Stimulated activated CD4-positive, alpha-beta T cell treated with anti-CD3 and anti-CD28 coated beads, TNF-alpha, amount 100 ng/mL, for 1 hour (primary cell): ENCODE results near the gene ZNF710.
"Not testable (repeated sequence)": the region's sequence is repeated elsewhere in the genome, so short reads cannot be mapped to it uniquely, and the experiment has no call there.

Source experiments
- DNase-seq, 3 donors: peaks; one replicate each; pipeline ENCODE4 v3.0.0-alpha.2; 2020; ENCODE audit warnings: low read depth in 3 of 3, low spot score in 1 of 3

ZNF710 gene, protein sequence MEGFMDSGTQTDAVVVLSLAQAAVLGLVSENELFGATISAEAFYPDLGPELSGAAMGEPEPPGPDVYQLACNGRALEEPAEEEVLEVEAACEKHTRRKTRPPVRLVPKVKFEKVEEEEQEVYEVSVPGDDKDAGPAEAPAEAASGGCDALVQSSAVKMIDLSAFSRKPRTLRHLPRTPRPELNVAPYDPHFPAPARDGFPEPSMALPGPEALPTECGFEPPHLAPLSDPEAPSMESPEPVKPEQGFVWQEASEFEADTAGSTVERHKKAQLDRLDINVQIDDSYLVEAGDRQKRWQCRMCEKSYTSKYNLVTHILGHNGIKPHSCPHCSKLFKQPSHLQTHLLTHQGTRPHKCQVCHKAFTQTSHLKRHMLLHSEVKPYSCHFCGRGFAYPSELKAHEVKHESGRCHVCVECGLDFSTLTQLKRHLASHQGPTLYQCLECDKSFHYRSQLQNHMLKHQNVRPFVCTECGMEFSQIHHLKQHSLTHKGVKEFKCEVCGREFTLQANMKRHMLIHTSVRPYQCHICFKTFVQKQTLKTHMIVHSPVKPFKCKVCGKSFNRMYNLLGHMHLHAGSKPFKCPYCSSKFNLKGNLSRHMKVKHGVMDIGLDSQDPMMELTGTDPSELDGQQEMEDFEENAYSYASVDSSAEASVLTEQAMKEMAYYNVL

DNA sequence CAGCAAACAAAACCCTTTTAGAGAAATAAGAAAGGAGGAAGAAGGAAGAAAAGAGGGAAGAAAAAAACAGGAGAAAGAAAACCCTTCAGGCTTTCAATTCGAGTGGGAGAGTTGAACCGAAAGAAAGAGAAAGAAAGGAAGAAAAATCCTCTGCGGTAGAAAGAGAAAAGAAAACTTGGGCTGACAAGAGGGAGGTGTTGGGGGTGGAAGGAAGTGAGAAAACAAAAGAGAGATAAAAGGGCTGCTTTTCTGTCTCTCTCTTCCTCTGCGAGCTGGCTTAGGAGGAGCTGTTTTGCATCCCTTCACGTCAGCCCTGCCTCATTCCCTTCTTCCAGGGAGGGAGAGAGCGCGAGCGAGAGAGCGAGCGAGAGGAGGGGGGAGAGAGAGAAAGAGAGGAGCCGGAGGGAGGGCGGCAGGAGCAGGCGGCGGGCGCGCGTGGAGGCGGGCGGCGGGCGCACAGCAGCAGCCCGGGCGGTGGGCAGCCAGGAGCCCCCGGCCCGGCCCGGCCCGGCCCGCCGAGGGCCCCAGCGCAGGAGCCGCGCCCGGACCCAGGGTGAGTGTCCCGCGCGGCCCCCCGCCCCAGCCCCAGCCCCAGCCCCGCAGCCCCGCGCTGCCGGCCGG is at the start of gene ZNF710:
ZNF710 (plus strand) TSS at position 263 of the 621 bp plus-strand sequence. CDS start 65,814 bp downstream, outside the sequence.
- no peak for DNase-seq

DNA sequence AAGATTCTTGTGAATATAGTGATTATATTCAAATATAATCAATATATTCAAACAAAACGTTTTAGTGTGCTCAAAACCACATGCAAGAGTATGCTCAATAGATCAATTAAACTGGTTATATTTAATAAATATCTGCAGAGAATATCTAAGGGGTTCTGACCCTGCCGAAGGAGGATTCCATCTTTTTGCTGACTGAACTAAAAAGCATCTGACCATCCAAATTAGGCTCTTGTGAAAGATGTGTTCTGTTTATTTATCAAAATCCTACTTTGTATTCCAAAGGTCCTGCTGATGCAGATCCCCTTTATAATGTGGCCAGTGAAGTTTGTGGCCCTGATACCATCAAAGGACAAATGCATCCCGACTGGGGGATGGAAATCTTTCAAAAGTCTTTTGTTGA is 46.6 kb upstream of the ZNF710 start:
- no peak for DNase-seq

DNA sequence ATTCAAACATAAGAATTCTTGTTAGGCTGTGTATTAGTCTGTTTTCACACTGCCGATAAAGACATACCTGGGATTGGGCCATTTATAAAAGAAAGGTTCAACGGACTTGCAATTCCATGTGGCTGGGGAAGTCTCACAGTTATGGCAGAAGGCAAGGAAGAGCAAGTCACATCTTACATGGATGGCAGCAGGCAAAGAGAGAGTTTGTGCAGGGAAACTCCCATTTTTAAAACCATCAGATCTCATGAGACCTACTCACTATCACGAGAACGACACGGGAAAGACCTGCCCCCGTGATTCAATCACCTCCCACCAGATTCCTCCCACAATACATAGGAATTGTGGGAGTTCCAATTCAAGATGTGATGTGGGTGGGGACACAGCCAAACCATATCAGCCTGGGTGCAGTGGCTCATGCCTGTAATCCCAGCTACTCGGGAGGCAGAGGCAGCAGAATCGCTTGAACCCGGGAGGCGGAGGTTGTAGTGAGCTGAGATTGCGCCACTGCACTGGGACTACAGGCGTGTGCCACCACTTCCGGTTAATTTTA is 45.6 kb upstream of the ZNF710 start:
- not testable (repeated sequence) for DNase-seq

DNA sequence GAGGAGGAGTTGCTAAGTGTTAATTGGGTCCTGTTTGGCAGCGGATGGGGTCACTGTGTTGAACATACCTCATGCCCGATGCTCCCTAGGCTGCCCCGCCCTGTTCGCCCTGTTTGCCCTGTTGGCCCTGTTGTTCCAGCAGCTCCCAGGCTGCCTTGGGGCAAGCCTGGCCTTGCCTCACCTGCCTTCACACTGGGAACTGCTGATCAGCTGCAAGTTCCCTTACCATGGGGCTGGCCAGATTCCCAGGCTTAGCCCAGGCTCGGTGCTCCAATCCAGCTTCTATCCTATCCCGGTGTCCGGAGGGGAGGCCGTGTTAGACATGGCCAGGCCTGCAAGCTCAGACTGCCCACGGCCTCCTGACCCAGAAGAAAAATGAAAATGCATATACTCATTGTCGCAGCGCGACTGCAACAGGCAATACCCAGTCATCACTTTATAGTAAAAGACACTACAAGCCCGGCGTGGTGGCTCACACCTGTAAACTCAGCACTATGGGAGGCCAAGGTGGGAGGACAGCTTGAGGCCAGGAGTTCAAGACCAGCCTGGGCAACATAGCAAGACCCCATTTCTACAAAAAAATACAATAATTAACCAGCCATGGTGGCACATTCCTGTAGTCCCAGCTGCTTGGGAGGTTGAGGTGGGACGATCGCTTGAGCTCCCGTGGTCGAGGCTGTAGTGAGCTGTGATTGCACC is 42.9 kb upstream of the ZNF710 start:
- no peak for DNase-seq

DNA sequence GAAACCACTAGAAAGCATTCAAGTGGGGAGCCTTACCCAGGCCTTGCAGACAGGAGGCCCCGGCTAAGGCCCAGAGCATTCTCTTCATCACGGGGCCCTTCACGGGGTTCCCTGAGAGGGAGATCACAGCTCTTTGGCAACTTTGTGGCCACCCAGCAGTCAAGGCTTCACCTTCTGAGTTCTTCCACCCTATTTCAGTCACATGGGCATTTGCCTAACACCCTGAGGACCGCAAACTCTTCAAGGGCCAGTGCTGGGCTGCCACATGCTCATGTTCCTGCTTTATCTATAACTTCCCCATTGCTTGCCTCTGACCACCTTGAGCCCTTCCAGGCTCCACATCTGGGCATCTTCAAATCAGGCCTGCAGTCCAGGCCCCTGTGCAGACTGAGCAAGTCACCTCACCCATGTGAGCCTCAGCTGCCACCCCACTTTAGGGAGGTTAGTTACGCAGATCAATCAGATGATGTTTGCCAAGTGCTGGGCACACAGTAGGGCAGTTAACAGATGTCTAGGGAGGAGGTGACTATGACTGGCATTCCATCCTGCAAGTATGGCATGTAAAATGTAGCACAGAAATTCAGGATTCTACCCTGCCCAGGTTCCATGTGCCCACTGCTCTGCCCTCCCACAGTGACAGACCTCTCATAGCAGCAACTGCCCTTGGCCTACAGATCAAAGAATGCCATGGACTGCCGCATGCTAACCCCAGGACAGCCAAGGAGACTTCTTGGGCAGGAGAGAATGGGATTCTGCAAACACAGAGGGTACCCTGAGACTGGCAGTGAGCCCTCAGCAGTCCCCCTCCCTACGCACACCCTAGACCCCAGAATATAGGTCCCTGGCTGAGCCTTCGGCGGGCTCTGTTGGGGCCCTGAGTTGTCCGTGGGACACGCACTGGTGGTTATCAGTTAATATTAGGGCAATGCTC is 37.6 kb upstream of the ZNF710 start:
- no peak for DNase-seq

DNA sequence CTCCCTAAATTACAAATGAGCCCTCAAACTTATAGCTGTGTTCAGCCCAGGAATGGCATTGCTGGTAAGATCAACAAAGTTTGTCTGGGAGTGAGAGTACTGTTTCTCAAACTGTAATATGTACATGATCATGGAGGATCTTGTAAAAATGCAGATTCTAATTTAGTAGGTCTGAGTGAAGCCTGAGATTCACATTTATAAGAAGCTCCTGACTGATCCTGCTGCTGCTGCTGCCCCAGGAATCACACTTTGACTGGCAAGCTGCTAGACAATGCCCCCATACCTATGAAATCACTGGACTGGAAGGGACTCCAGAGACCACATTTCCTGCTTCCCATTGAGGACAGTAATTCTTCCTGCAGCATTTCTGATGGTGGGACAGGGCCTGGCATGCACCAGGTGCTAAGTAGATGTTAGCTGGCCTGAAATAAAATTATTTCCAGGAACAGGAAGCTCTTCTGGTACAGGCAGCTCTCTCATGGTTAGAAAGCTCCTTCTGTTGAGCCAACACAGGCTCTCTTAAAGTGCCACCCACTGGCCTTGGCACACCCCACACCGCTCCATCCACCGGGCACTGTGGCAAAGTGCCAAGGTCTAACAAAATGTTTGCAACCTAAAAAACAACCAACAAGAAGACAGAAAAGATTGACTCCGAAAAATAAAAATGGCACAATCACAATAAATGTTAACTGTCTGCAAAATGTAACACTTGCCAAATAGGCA is 36.7 kb upstream of the ZNF710 start:
- no peak for DNase-seq

DNA sequence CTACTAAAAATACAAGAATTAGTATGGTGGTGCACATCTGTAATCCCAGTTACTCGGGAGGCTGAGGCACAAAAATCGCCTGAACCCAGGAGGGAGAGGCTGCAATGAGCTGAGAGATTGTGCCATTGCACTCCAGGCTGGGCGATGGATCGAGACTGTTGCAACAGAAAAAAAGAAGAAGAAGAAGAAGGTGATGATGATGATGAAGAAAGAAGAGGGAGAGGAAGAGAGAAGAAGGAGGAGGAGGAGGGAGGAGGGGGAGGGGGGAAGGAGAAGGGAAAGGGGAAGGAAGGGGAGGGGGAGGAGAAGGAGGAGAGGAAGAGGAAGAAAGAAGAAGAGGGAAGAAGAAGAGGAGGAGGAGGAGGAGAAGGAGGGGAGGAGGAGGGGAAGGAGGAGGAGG is 33.2 kb upstream of the ZNF710 start:
- no peak for DNase-seq

DNA sequence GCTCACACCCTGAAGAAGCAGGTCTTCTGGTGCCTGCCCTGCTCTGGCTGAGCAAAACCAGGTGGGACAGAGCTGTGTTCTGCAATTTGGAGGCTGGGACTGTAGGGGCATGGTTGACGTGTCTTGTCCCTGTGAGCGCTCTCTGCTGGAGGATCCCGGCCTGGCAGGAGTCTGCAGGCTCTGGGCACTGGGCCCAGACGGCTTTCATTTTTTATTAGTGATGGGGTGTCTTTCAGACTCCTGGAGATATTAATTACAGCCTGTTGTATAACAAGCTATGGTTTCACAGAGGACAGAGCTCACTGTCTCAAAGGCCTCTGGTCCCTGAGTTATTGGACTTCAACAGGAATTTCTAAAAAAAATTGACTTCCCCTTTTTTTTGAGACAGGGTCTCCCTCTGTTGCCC is 29.5 kb upstream of the ZNF710 start:
- DNase-seq: peak in 1 of 3 donors; percentile 4

DNA sequence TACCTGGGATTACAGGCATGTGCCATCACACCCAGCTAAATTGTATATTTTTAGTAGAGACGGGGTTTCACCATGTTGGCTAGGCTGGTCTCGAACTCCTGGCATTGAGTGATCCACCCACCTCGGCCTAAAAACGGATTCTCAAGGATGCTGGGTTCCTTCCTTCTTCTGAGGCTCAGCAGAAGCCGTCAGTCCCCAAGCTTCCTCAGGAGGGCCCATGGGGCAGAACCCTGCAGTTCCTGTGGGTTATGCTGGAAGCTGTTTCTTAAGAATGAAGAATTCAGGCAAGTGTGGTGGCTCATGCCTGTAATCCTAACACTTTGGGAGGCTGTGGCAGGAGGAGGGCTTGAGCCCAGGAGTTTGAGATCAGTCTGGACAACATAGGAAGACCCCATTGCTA is 29.0 kb upstream of the ZNF710 start:
- no peak for DNase-seq

DNA sequence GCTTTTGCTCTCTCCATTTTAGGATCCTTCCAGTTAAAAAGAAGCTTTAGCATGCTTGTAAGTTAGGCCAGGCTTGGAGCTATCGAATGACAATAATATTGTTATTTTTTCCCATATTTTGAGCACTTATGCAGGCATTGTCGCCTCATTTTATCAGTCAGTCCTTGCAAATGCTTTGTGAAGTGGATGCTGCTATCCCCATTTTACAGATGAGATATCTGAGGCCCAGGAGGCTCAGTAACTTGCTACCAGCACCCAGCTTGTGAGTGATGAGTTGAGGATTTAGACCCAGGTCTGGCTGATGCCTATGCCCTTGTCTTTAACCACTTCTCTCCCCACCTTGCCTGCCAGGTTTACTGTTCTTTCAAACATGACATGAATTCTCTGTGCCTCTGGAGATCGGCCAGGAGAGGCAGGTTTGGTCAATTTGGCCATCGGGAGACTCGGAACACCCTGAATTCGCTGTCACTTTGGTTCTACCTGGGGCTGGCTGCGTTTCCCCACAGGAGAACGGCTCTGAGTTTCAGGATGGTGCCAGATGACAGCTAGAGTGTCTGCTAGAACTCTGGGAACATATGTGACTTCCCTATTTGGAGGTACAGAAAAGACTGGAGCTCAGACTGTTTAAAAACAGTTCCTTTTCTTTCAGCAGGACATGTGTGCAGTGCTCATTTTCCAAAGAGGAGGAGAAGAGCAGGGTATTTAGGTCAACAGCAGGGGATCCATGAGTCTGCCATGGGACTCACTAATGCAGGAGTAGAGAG is 25.5 kb upstream of the ZNF710 start:
- no peak for DNase-seq

DNA sequence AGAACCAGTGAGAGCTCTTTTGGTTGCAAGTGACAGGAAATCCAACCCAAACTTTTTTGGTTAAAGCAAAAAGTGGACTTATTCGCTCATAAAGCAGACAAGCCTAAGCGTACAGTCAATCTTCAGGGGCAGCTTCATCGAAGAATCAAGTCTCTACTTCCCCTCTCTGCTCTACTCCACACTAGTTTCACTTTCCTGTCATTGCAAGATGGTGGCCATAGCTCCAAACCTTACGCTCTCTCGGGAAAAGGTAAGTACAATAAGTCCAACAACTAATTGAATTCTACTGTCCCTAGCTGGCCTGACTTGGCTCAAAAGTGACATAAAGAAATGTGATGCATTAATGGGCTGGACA is 24.9 kb upstream of the ZNF710 start:
- DNase-seq: no peak

DNA sequence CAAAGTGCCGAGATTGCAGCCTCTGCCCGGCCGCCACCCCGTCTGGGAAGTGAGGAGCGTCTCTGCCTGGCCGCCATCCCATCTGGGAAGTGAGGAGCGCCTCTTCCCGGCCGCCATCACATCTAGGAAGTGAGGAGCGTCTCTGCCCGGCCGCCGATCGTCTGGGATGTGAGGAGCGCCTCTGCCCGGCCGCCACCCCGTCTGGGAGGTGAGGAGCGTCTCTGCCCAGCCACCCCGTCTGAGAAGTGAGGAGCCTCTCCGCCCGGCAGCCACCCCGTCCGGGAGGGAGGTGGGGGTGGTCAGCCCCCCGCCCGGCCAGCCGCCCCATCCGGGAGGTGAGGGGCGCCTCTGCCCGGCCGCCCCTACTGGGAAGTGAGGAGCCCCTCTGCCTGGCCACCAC is 23.3 kb upstream of the ZNF710 start:
- not testable (repeated sequence) for DNase-seq

DNA sequence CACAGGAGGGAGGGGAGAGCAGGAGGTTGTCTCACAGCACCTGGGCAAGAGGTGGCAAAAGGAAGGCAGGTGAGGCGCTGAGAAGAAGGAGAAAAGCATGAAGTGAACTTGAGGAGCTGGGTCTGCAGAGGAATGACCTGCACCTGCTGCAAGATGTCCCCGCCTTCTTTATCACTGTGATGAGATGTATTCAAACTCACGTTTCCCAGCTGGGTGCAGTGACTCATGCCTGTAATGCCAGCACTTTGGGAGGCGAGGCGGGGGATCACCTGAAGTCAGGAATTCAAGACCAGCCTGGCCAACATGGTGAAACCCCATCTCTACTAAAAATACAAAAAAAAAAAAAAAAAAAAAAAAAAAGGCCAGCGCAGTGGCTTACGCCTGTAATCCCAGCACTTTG is 22.2 kb upstream of the ZNF710 start:
- no peak for DNase-seq

DNA sequence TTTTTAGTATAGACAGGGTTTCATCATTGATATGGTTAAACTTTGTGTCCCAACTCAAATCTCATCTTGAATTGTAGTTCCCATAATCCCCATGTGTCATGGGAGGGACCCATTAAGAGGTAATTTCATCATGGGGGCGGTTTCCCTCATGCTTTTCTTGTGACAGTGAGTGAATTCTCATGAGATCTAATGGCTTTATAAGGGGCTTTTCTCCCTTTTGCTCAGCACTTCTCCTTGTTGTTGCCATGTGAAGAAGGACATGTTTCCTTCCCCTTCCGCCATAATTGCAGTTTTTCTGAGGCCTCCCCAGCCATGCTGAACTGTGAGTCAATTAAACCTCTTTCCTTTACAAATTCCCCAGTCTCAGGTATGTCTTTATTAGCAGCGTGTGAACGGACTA is 20.2 kb upstream of the ZNF710 start:
- no peak for DNase-seq

DNA sequence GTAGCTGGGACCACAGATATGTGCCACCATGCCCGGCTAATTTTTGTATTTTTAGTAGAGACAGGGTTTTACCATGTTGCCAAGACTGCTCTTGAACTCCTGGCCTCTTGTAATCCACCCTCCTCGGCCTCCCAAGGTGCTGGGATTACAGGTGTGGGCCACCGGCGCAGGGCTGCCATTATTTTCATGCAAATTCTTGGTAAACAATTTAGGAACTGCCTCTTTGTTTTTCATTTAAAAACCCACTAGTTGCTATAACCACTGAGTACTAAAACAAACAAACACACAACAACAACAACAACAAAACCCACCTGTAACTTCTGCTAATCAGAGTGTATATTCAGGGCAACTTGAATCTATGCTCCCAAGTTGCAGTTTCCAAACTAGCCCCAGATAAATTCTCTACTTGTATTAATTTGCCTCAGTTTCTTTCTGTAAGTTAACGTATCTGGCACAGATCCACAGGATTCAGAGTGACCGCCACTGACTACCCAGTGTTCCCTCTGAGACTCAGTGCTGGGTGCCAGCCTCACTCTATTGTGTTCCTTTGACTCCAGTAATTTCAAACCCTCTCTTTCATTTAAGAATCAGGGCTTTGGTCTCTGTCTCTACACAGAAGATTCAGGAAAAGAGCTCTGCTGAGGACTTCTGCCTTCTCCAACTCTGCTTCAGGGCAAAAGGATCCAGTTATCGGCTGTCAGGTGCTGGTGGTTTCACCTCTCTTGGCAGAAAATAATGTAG is 18.6 kb upstream of the ZNF710 start:
- DNase-seq: no peak

DNA sequence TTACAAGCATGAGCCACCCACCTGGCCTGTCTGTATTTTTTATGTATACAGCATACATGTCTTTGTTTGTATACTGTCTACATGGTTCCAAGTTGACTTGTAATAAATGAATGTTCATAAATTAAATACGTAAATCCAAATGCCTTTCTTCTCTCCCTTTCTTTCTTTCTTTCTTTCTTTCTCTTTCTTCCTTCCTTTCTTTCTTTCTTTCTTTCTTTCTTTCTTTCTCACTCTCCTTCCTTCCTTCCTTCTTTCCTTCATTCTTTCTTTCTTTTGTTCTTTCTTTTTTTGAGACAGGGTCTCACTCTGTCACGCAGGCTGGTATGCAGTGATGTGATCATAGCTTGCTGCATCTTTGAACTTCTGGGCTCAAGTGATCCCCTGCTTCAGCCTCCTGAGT is 17.1 kb upstream of the ZNF710 start:
- DNase-seq: no peak

DNA sequence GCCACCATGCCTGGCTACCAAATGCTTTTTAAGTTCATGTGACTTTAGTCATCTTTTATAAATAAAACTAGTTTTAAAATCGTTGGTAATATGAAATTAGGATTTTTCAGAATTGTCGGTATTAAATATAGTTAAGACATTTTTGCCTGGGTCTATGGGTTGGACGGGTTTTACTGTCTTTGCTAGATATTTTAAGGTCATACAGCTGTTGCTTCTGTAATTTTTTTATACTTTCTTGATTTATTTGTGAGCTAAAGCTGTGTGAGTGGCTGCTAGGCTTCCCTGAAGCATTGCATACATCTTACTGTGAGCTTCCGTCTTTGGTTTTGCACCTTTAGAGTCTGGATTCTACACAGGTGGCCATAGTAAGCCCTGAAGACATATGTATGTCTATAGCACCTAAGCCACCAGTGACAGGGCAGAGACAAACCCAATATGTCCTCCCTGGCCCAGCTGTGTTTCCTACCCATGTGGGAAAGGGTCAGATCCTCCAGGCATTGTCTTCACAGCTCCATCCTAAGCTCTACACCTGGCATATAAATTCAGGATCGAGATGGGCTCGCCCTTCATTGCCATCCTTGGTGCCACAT is 16.6 kb upstream of the ZNF710 start:
- no peak for DNase-seq

DNA sequence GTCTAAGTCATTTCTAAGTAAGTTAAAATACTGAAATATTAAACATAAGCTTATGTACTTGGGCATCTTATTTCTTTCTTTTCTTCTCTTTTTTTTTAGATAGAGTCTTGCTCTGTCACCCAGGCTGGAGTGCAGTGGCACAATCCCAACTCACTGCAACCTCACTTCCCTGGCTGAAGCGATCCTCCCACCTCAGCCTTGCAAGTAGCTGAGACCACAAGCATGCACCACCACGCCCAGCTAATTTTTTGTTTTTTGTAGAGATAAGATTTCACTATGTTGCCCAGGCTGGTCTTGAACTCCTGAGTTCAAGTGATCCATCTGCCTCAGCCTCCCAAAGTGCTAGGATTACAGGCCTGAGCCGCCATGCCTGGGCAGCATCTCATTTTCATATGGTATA is 16.0 kb upstream of the ZNF710 start:
- DNase-seq: no peak
